Caco-2 (cell line): ENCODE data around the gene ZCCHC3. TPM values are rescaled to one million over a fixed set of nuclear protein-coding genes. Genes with fewer than 3 reads are reported as not detected.

Source experiments
- BruUV-seq: library from RNA; stranded (reverse); fragments of 400-500 nt; replicated peaks from 2 replicates; lab custom pipeline; 2021; lab: Mats Ljungman, UMichigan
- CTCF ChIA-PET: fragments of 300-600 bp; sonication (Branson Sonifier 250); formaldehyde crosslinking; loops from one replicate; lab custom pipeline; 2022; ENCODE audit warnings: antibody characterized with exemption; lab: Charles Lee
- POLR2A ChIA-PET: fragments of 300-600 bp; sonication (Branson Sonifier 250); formaldehyde crosslinking; loops from one replicate; lab custom pipeline; 2022; ENCODE audit warnings: antibody characterized with exemption; lab: Charles Lee
- DNase-seq, 2 experiments: peaks; one replicate each; pipeline versions ENCODE4 v3.0.0 to v3.0.0-alpha.2; 2020 to 2022
- H3K27me3 ChIP-seq: replicated peaks from 2 replicates; pipeline ENCODE4 v1.6.0; 2011; ENCODE audit warnings: low read length; ENCODE audit not compliant: control insufficient read depth, insufficient read depth
- H3K36me3 ChIP-seq: 2 replicates; pipeline ENCODE4 v1.5.1; 2011; ENCODE audit warnings: low read length; ENCODE audit not compliant: control insufficient read depth, insufficient read depth
- H3K4me1 ChIP-seq: fragments of 250-450 bp; sonication (Bioruptor Pico); 2 replicates; pipeline ENCODE4 v1.5.1; 2020; ENCODE audit warnings: mild to moderate bottlenecking
- H3K4me3 ChIP-seq: 2 replicates; pipeline ENCODE4 v1.5.1; 2011; ENCODE audit warnings: low read depth, mild to moderate bottlenecking, control low read depth, low read length
- H3K9me3 ChIP-seq: fragments of 250-450 bp; sonication (Bioruptor Pico); 2 replicates; pipeline ENCODE4 v1.5.1; 2020; ENCODE audit warnings: mild to moderate bottlenecking, moderate library complexity
- H3K27ac Mint-ChIP-seq: one replicate; pipeline ENCODE4 v1.8.0; 2022; ENCODE audit warnings: mixed read lengths; ENCODE audit not compliant: unreplicated experiment
- H3K27me3 Mint-ChIP-seq: one replicate; pipeline ENCODE4 v1.8.0; 2022; ENCODE audit warnings: mixed read lengths; ENCODE audit not compliant: insufficient read depth, unreplicated experiment
- H3K36me3 Mint-ChIP-seq: one replicate; pipeline ENCODE4 v1.8.0; 2022; ENCODE audit warnings: mild to moderate bottlenecking, mixed read lengths; ENCODE audit not compliant: insufficient read depth, unreplicated experiment
- H3K4me1 Mint-ChIP-seq: one replicate; pipeline ENCODE4 v1.8.0; 2022; ENCODE audit warnings: low read depth, mixed read lengths; ENCODE audit not compliant: unreplicated experiment
- H3K4me3 Mint-ChIP-seq: one replicate; pipeline ENCODE4 v1.8.0; 2022; ENCODE audit warnings: mild to moderate bottlenecking, moderate library complexity, mixed read lengths; ENCODE audit not compliant: unreplicated experiment
- H3K9me3 Mint-ChIP-seq: one replicate; pipeline ENCODE4 v1.8.0; 2022; ENCODE audit warnings: mixed read lengths; ENCODE audit not compliant: unreplicated experiment
- CTCF ChIP-seq, 2 experiments: fragments of 200-600 bp in 1 of 2; IDR thresholded peaks; 1 replicate in 1 of 2; 2 replicates in 1 of 2; pipeline versions ENCODE4 v1.5.1 to v1.8.0; 2011 to 2022; ENCODE audit warnings: antibody characterized with exemption in 1 of 2, control low read depth in 1 of 2, inconsistent platforms in 1 of 2, low read depth in 1 of 2, low read length in 1 of 2, mild to moderate bottlenecking in 1 of 2, moderate library complexity in 1 of 2; ENCODE audit not compliant: insufficient read depth in 1 of 2, severe bottlenecking in 1 of 2, unreplicated experiment in 1 of 2
- intact Hi-C: fragments of 100-400 bp; cut with micrococcal nuclease; formaldehyde crosslinking; loops from one replicate; pipeline ENCODE4 v1.10.0; 2022; ENCODE audit not compliant: unreplicated experiment
- total RNA-seq: library from RNA; stranded (reverse); gene quantifications from 2 replicates; pipeline ENCODE4 v1.2.3, GENCODE V29; 2022

Gene ZCCHC3
- total RNA-seq, 1 experiment from 2014 or later: 37.2 TPM

GRCh38 chr20:341682-342081 is 44.3 kb downstream of the ZCCHC3 start:
- DNase-seq: no peak
- no TSS peak for BruUV-seq
- Mint-ChIP-seq H3K4me3 (no peak overlapping the region), H3K4me1 (peaks cover 6% of the 10 kb centered on the region), H3K27me3 (no peaks in the 10 kb centered on the region), H3K27ac (no peak overlapping the region), H3K9me3 (no peaks in the 10 kb centered on the region), H3K36me3 (peaks cover 6% of the 10 kb centered on the region)
- POLR2A ChIA-PET: no interaction called here
- Histone ChIP-seq H3K9me3 (no peaks in the 10 kb centered on the region), H3K36me3 (no peaks in the 10 kb centered on the region), H3K4me3 (no peak overlapping the region), H3K27me3 (no peaks in the 10 kb centered on the region), H3K4me1 (peaks cover 6% of the 10 kb centered on the region)
- no peak for TF ChIP-seq CTCF (IDR thresholded peaks at IDR 0.05; ENCODE audit: insufficient read depth in 1 of 2, low read depth in 1 of 2, low read length in 1 of 2, severe bottlenecking in 1 of 2, unreplicated experiment in 1 of 2)
- intact Hi-C loops: no loop called here
- CTCF ChIA-PET: no interaction called here

GRCh38 chr20:343107-343506 is 45.7 kb downstream of the ZCCHC3 start:
- DNase-seq: no peak
- BruUV-seq: no TSS peak
- Histone ChIP-seq H3K36me3 (no peaks in the 10 kb centered on the region), H3K27me3 (no peaks in the 10 kb centered on the region), H3K4me3 (no peak overlapping the region), H3K4me1 (peaks cover 6% of the 10 kb centered on the region), H3K9me3 (no peaks in the 10 kb centered on the region)
- H3K36me3 Mint-ChIP-seq: peaks cover 14% of the 10 kb centered on the region
- POLR2A ChIA-PET: no interaction called here
- TF ChIP-seq CTCF (IDR thresholded peaks at IDR 0.05; ENCODE audit: insufficient read depth in 1 of 2, low read depth in 1 of 2, low read length in 1 of 2, severe bottlenecking in 1 of 2, unreplicated experiment in 1 of 2): no peak
- CTCF ChIA-PET: no interaction called here
- no peaks in the 10 kb centered on the region for H3K27me3 Mint-ChIP-seq
- H3K27ac Mint-ChIP-seq: no peak overlapping the region
- no peaks in the 10 kb centered on the region for H3K9me3 Mint-ChIP-seq
- H3K4me3 Mint-ChIP-seq: no peak overlapping the region
- intact Hi-C loops: no loop called here
- peaks cover 8% of the 10 kb centered on the region for H3K4me1 Mint-ChIP-seq

GRCh38 chr20:346033-346639 is 48.8 kb downstream of the ZCCHC3 start:
- no peaks in the 10 kb centered on the region for H3K27me3 Mint-ChIP-seq
- POLR2A ChIA-PET: interaction anchor here (0.6 to 2.1 kb wide), 4 partner anchors 9 to 26 kb away, joined by 4 to 15 read pairs (median 6); no protein-coding TSS in a partner anchor
- no peak for DNase-seq
- H3K36me3 Mint-ChIP-seq: peaks cover 24% of the 10 kb centered on the region
- H3K4me1 Mint-ChIP-seq: peaks cover 19% of the 10 kb centered on the region
- Histone ChIP-seq H3K36me3 (peaks cover 1% of the 10 kb centered on the region; the same call in 1 of the 2 replicates), H3K9me3 (no peaks in the 10 kb centered on the region), H3K4me3 (peak overlapping the region; percentile 96), H3K27me3 (no peaks in the 10 kb centered on the region), H3K4me1 (peaks cover 16% of the 10 kb centered on the region)
- no TSS peak for BruUV-seq
- H3K9me3 Mint-ChIP-seq: no peaks in the 10 kb centered on the region
- peak overlapping the region; percentile 97 for H3K27ac Mint-ChIP-seq
- TF ChIP-seq CTCF (IDR thresholded peaks at IDR 0.05; ENCODE audit: insufficient read depth in 1 of 2, low read depth in 1 of 2, low read length in 1 of 2, severe bottlenecking in 1 of 2, unreplicated experiment in 1 of 2): no peak
- CTCF ChIA-PET: interaction anchor here (0.6 to 2.9 kb wide), 3 partner anchors 16 to 85 kb away, joined by 3 to 24 read pairs (median 3); no protein-coding TSS in a partner anchor
- H3K4me3 Mint-ChIP-seq: peak overlapping the region; percentile 98
- intact Hi-C loops: no loop called here
